GM12872 (cell line): ENCODE measurements around the gene C1QTNF3.

Experiments
- TF ChIP-seq, protein P1 (sequence below): IDR thresholded peaks from 3 replicates; pipeline ENCODE4 v1.5.1; 2011; ENCODE audit warnings: low read depth, mild to moderate bottlenecking, low read length, moderate library complexity; ENCODE audit not compliant: insufficient read depth

C1QTNF3 gene

GRCh38 chr5:34038838-34039237 is 4.2 kb downstream of the C1QTNF3 start:
- TF ChIP-seq, protein P1, sequence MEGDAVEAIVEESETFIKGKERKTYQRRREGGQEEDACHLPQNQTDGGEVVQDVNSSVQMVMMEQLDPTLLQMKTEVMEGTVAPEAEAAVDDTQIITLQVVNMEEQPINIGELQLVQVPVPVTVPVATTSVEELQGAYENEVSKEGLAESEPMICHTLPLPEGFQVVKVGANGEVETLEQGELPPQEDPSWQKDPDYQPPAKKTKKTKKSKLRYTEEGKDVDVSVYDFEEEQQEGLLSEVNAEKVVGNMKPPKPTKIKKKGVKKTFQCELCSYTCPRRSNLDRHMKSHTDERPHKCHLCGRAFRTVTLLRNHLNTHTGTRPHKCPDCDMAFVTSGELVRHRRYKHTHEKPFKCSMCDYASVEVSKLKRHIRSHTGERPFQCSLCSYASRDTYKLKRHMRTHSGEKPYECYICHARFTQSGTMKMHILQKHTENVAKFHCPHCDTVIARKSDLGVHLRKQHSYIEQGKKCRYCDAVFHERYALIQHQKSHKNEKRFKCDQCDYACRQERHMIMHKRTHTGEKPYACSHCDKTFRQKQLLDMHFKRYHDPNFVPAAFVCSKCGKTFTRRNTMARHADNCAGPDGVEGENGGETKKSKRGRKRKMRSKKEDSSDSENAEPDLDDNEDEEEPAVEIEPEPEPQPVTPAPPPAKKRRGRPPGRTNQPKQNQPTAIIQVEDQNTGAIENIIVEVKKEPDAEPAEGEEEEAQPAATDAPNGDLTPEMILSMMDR = no peak

DNA sequence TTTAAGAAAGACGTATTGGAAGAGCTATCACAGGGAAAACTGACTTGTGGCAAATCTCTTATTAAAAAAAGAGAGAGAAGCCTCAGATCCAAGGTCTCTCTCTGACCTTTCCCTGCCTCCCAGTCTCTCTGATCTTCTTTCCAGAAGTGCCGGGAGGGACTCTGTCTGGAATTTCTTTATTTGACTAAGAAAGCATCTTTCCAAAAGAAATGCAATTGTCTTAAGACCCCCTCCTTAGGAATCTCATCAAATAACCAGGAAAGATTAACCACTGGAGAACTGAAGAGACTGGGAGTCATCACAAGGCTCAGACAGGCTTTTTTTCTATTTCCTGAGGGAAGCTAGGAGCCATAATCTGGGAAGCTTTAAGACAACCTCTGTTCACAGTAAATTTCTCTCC is 4.6 kb downstream of the C1QTNF3 start:
- TF ChIP-seq, protein P1 = no peak

DNA sequence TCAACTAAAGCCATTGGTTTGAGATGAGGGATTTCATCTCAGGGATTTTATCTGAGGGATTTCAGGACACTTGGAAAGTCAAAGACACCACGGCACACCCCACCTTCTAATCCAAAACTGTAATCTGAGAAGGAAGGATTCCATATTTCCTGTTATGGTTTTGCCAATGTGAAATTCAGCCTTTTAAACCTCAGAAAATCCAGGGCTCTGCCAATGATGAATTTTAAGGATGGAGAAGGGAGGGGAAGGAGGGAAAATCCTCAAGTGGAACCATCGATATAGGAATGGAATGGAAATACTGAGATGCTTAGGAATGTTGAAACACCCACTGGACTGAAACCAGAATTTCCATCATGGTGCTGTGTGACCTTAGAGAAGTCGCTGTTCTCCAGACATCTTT is 5.3 kb downstream of the C1QTNF3 start:
- TF ChIP-seq, protein P1 = no peak

DNA sequence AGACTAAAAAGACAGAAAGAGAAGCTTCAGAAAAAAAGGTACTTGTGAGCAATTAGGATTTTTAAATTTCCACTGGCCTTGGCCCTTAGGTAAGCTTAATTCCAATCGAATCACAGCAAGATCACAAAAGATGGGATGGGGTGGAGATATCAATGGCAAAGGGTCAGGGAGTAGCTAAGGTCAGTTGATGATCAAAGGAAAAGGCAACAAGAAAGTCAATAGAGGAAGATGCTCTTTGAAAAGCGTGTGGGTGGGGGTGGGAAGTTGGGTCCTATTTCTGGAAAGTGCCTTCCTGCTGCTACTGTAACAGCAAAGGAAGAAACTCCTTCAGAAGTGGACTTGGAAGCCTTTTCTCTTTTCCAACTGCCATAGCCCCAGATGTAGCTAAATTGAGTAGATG is 7.3 kb downstream of the C1QTNF3 start:
- TF ChIP-seq, protein P1 = no peak

DNA sequence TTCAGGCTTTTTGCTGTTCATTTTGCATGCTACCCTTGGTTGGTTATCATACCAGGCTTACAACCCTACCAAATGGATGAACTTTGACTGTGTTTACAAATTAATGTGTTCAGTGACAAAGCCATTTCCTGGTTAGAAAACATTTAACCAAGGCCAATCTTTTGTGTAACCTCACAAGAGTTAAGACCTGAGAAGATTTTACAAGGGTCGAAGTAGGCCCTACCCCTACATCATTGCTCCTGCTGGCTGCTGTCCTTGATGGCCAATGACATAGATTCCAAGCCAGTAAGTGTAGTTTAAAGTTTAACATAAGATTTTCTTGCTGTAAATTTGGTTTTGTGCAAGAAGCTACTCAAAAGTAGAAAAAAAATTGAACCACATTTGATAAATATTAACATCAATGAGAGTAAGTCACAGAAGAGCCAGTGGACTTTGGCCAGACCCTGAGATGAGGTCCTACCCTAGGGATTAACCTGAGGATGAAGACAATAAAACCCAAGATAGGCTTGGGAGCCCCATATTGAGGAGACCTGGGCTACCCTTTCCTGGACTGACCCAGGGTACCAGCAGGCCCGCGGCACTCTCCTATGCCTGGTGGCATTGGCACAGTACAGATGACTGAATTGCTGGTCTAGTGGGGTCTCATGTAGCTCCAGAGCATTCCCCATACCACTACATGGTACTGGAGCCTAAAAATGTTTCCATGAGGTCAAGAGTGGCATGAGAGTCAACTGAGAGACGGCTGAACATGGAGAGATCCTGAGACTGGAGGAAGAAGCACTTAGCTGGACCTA is 8.3 kb downstream of the C1QTNF3 start:
- TF ChIP-seq, protein P1 = no peak

- TF ChIP-seq, protein P1 = no peak
Observed at GRCh38 chr5:34031966-34032365, 11.0 kb downstream of the C1QTNF3 start.

DNA sequence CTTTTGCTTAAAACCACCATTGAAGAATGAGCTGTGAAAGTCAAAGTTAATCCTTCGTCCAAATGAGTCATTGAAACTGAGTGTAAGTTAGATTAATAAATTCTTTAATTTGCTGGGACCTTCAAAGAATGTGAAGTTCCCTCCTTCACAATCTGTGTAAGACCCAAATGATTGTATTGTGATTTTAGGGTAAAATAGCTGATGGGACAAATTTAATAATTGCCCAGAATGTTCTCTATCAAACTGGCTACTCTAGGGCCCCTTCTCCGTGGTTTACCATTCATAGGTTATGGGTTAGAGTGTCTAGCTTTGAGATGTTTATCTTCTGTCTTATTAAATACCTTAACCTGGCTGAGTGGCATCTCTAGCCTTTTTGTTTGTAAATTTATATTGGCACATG is 11.9 kb downstream of the C1QTNF3 start:
- TF ChIP-seq, protein P1 = no peak
